Right atrium auricular region (tissue), 2 donors: ENCODE data around the gene TRABD2A. TPM values are rescaled to one million over a fixed set of nuclear protein-coding genes. Genes with fewer than 3 reads are reported as not detected.
"Not testable (repeated sequence)": the region's sequence is repeated elsewhere in the genome, so short reads cannot be mapped to it uniquely, and the experiment has no call there.

Source experiments
- DNase-seq: peaks from one replicate; pipeline ENCODE4 v3.0.0-alpha.2; 2019; ENCODE audit warnings: low spot score
- H3K27ac ChIP-seq, 2 donors: fragments of 200-600 bp; sonication (generic); 1 replicate in 1 of 2; 2 replicates in 1 of 2; pipeline ENCODE4 v1.5.1; 2016 to 2019
- H3K27me3 ChIP-seq, 2 donors: fragments of 200-600 bp; sonication (generic); one replicate each; pipeline versions ENCODE4 v1.5.1 to v1.6.0; 2017 to 2019
- H3K36me3 ChIP-seq: fragments of 200-600 bp; sonication (generic); one replicate; pipeline ENCODE4 v1.5.1; 2016
- H3K4me1 ChIP-seq, 2 donors: fragments of 200-600 bp; sonication (generic); one replicate each; pipeline versions ENCODE4 v1.5.1 to v1.6.0; 2017 to 2019
- H3K4me3 ChIP-seq, 2 donors: fragments of 200-600 bp; sonication (generic); 1 replicate in 1 of 2; 2 replicates in 1 of 2; pipeline ENCODE4 v1.5.1; 2017 to 2019; ENCODE audit warnings: mild to moderate bottlenecking in 1 of 2, moderate library complexity in 1 of 2
- H3K9me3 ChIP-seq, 2 donors: fragments of 200-600 bp; sonication (generic); one replicate each; pipeline ENCODE4 v1.5.1; 2019
- total RNA-seq, 2 donors: library from RNA; depleted of rRNA; stranded (reverse); fragments of >200 nt; gene quantifications; one replicate each; pipeline ENCODE4 v1.1.0, GENCODE V29; 2016
- TF ChIP-seq, protein P1 (sequence below), 2 donors: fragments of 200-600 bp; sonication (generic); IDR thresholded peaks; one replicate each; pipeline ENCODE4 v1.5.1; 2019; ENCODE audit warnings: antibody characterized with exemption in 2 of 2

Gene TRABD2A
- total RNA-seq, 2 donors from 2014 or later, result 1.2 to 1.7 TPM

DNA sequence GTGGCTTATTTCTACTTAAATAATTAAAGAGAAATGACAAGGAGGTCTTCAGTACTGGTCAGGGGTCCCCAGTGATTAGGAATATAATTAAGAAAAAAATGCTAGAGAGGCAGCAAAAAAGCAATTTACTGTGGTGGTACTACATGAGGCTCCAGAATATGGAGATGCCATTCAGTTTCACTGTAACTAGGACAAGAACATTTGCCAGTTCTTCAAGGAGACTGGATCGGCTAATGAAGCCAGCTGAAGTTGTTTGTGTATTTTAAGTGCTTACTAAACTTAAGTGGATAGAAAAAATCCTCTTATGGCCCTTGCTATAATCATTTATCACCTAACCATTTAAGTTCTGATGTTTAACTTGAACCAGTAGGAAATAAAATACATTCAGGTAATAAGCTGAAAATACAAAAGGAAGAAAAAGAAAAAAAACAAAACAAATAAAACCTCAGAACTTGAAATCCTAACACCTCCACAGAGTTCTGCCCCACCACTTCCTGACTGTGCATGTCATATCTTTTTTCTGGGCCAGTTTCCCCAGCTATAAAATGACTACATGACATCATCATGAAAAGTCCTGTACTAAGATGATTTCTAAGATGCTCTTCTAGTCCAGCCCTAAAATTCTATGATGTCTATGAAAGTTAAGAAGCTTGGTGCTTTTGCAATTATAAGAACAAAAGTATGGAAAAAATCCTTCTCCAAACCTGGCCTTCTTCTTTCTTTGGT lies 98.0 kb downstream of the TRABD2A start:
- TF ChIP-seq, protein P1, sequence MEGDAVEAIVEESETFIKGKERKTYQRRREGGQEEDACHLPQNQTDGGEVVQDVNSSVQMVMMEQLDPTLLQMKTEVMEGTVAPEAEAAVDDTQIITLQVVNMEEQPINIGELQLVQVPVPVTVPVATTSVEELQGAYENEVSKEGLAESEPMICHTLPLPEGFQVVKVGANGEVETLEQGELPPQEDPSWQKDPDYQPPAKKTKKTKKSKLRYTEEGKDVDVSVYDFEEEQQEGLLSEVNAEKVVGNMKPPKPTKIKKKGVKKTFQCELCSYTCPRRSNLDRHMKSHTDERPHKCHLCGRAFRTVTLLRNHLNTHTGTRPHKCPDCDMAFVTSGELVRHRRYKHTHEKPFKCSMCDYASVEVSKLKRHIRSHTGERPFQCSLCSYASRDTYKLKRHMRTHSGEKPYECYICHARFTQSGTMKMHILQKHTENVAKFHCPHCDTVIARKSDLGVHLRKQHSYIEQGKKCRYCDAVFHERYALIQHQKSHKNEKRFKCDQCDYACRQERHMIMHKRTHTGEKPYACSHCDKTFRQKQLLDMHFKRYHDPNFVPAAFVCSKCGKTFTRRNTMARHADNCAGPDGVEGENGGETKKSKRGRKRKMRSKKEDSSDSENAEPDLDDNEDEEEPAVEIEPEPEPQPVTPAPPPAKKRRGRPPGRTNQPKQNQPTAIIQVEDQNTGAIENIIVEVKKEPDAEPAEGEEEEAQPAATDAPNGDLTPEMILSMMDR (IDR thresholded peaks at IDR 0.05), result no peak
- H3K27me3 ChIP-seq, result no peaks in the 10 kb centered on the region
- H3K4me1 ChIP-seq, result no peaks in the 10 kb centered on the region
- H3K9me3 ChIP-seq, result no peaks in the 10 kb centered on the region
- H3K36me3 ChIP-seq, result no peaks in the 10 kb centered on the region
- no peak for DNase-seq
- H3K4me3 ChIP-seq, result no peak overlapping the region
- H3K27ac ChIP-seq, result no peak overlapping the region

DNA sequence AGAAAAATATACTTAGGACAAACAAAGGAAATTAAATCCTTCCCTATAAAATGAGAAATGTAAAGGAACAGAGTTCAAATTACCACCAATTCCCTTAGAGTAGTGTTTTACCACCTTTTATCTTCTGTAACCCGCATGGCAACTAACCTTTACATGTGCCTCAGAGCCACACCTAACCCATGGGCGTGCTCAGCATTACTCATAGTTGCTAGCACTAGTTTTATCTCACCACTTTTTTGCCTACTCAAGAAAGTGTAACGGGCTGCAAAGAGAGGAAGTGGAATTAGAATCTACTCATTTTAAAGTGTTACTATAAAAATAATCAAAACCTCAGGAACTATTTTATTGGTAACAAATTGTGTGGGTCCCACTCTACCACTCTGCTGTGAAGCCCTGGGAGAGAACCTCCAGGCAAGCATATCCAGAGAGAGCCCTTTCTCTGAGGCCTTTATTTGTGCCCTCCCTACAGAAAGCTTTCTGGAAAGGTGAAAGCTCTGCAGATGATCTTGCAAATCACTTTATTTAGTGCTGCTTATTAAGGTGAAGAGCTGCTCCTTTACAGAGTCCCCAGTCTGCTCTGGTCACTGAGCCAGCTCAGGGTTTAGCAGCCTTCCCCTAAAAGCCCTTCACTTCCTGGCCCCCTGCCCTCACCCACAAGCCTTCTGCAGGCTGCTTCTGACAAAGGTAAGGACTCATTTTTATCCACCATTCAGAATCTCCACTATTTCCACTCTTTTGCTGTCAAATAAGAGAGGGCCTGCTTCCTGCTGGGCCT lies 98.8 kb downstream of the TRABD2A start:
- Histone ChIP-seq H3K4me3 (no peak overlapping the region), H3K36me3 (no peaks in the 10 kb centered on the region), H3K4me1 (no peaks in the 10 kb centered on the region), H3K9me3 (no peaks in the 10 kb centered on the region), H3K27me3 (no peaks in the 10 kb centered on the region), H3K27ac (no peak overlapping the region)
- TF ChIP-seq, protein P1 (IDR thresholded peaks at IDR 0.05), result no peak
- no peak for DNase-seq

DNA sequence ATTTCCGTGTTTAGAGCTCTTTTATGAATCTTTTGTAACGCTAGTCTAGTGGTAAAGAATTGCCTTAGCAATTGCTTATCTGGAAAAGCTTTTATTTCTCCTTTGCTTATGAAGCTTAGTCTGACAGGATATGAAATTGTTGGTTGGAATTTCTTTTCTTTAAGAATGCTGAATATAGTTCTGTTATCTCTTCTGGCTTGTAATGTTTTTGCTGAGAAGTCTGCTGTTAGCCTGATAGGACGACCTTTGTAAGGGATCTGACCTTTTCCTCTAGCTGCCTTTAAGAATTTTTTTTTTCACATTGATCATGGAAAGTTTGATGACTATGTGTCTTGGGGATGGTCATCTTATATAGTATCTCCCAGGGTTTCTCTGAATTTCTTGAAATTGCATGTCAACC lies 101.1 kb downstream of the TRABD2A start:
- Histone ChIP-seq H3K27ac (no peak overlapping the region), H3K4me1 (no peaks in the 10 kb centered on the region), H3K36me3 (no peaks in the 10 kb centered on the region), H3K9me3 (peaks cover 0 to 2% of the 10 kb centered on the region in 2 donors), H3K4me3 (no peak overlapping the region), H3K27me3 (no peaks in the 10 kb centered on the region)
- TF ChIP-seq, protein P1 (IDR thresholded peaks at IDR 0.05), result no peak
- no peak for DNase-seq

DNA sequence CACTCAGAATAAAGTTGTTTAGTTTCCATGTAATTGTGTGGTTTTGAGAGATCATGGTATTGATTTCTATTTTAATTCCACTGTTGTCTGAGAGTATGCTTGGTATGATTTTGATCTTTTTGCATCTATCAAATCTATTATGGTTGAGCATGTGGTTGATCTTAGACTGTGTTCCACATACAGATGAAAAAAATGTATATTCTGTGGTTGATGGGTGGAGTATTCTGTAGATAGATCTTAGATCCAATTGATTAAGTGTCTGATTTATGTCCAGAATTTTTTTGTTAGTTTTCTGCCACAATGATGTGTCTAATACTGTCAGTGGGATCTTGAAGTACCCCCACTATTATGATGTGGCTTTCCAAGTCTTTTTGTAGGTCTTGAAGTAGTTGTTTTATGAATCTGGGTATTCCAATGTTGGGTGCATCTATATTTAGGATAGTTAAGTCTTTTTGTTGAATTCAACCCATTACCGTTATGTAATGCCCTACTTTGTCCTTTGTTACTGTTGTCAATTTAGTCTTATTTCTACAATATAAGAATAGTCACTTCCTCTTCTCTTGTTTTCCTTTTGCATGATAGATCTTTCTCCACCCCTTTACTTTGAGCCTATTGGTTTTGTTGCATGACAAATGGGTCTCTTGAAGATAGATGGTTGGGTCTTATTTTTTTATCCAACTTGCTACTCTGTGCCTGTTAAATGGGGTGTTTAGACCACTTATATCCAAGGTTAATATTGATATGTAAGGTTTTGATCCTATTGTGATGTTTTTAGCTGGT lies 101.8 kb downstream of the TRABD2A start:
- Histone ChIP-seq H3K9me3 (peaks cover 0 to 8% of the 10 kb centered on the region in 2 donors), H3K4me1 (no peaks in the 10 kb centered on the region), H3K27me3 (no peaks in the 10 kb centered on the region), H3K27ac (no peak overlapping the region), H3K4me3 (no peak overlapping the region), H3K36me3 (no peaks in the 10 kb centered on the region)
- TF ChIP-seq, protein P1 (IDR thresholded peaks at IDR 0.05), result no peak
- DNase-seq, result no peak

DNA sequence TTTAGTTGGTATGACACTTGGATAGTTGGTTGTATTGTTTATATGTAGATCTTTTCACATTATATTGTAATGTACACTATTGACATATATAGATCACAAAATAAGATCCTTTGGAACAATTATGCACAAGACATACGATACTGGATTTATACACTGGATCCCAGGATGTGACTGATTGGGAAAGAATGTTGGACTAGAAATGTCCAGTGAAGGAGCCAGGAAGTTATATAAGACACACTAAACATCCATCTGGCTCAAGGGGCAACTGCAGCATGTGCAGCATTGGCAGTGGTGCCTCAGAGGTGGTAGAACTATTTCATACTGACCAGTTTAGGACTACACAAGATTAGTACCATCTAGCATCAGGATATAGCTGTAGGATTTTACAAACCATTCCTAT lies 104.9 kb downstream of the TRABD2A start:
- H3K36me3 ChIP-seq, result no peaks in the 10 kb centered on the region
- peaks cover 0 to 30% of the 10 kb centered on the region in 2 donors for H3K9me3 ChIP-seq
- no peak overlapping the region for H3K4me3 ChIP-seq
- no peaks in the 10 kb centered on the region for H3K27me3 ChIP-seq
- TF ChIP-seq, protein P1 (IDR thresholded peaks at IDR 0.05), result no peak
- H3K4me1 ChIP-seq, result no peaks in the 10 kb centered on the region
- DNase-seq, result no peak
- no peak overlapping the region for H3K27ac ChIP-seq

DNA sequence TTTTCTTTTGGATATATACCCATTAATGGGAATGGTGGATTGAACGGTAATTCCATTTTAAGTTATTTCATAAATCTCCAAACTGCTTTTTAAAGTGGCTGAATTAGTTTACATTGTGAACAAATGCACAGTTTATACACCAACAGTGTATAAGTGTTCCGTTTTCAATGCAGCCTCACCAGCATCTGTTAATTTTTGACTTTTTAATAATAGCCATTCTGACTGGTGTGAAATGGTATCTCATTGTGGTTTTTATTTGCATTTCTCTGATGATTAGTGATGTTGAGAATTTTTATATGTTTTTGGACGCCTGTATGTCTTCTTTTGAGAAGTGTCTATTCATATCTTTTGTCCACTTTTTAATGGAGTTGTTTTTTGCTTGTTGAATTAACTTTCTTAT lies 107.3 kb downstream of the TRABD2A start:
- not testable (repeated sequence) for H3K36me3 ChIP-seq, H3K27me3 ChIP-seq, H3K4me1 ChIP-seq, DNase-seq, H3K4me3 ChIP-seq, H3K27ac ChIP-seq
- H3K9me3 ChIP-seq, result peaks cover 0 to 35% of the 10 kb centered on the region in 2 donors
